GM21526 (cell line): ENCODE data around the gene FAM136A.
A peak's percentile ranks its signal among the peaks of the same experiment; 100 is the strongest.
"Not testable (repeated sequence)": the region's sequence is repeated elsewhere in the genome, so short reads cannot be mapped to it uniquely, and the experiment has no call there.

Experiments
- ATAC-seq: cut with Tn5 transposase; IDR thresholded peaks from one replicate; pipeline ENCODE4 v1.9.1; 2021; ENCODE audit warnings: moderate library complexity; ENCODE audit not compliant: unreplicated experiment, low FRiP score

The FAM136A gene

GRCh38 chr2:70301344-70302194 is at the start of gene FAM136A:
Gene FAM136A, minus strand, starts transcription at chr2:70302067. Its CDS starts 56 bp downstream, at chr2:70302011.
- peak; percentile 70 for ATAC-seq

- no peak for ATAC-seq
Measured at GRCh38 chr2:70349921-70350685, 48.2 kb upstream of the FAM136A start.

- ATAC-seq, result no peak
Measured at GRCh38 chr2:70347831-70348230, 46.0 kb upstream of the FAM136A start.

GRCh38 chr2:70344195-70344594 is 42.3 kb upstream of the FAM136A start:
- no peak for ATAC-seq

GRCh38 chr2:70341477-70341765 is 39.6 kb upstream of the FAM136A start:
- no peak for ATAC-seq

- ATAC-seq, result no peak
Measured at GRCh38 chr2:70340761-70341476, 39.1 kb upstream of the FAM136A start.

- no peak for ATAC-seq
Measured at GRCh38 chr2:70340075-70340474, 38.2 kb upstream of the FAM136A start.

GRCh38 chr2:70336552-70336951 is 34.7 kb upstream of the FAM136A start:
- no peak for ATAC-seq

- ATAC-seq, result no peak
Measured at GRCh38 chr2:70331012-70331411, 29.1 kb upstream of the FAM136A start.

GRCh38 chr2:70330476-70330875 is 28.6 kb upstream of the FAM136A start:
- ATAC-seq, result no peak

GRCh38 chr2:70328921-70329561 is 27.2 kb upstream of the FAM136A start:
- ATAC-seq, result no peak

- no peak for ATAC-seq
Measured at GRCh38 chr2:70325875-70326274, 24.0 kb upstream of the FAM136A start.

GRCh38 chr2:70322518-70322917 is 20.7 kb upstream of the FAM136A start:
- no peak for ATAC-seq

- ATAC-seq, result no peak
Measured at GRCh38 chr2:70321370-70321769, 19.5 kb upstream of the FAM136A start.

GRCh38 chr2:70314640-70315039 is 12.8 kb upstream of the FAM136A start:
- ATAC-seq, result no peak

- no peak for ATAC-seq
Measured at GRCh38 chr2:70312560-70312959, 10.7 kb upstream of the FAM136A start.

GRCh38 chr2:70310899-70311298 is 9.0 kb upstream of the FAM136A start:
- ATAC-seq, result no peak

- ATAC-seq, result no peak
Measured at GRCh38 chr2:70305531-70305930, 3.7 kb upstream of the FAM136A start.

- ATAC-seq, result no peak
Measured at GRCh38 chr2:70304498-70304897, 2.6 kb upstream of the FAM136A start.

GRCh38 chr2:70303186-70303585 is 1.3 kb upstream of the FAM136A start:
- no peak for ATAC-seq

- not testable (repeated sequence) for ATAC-seq
Measured at GRCh38 chr2:70302195-70302546, 304 bp upstream of the FAM136A start.
